Measurements from ENCODE around the gene E2F3.

E2F3 gene

DNA sequence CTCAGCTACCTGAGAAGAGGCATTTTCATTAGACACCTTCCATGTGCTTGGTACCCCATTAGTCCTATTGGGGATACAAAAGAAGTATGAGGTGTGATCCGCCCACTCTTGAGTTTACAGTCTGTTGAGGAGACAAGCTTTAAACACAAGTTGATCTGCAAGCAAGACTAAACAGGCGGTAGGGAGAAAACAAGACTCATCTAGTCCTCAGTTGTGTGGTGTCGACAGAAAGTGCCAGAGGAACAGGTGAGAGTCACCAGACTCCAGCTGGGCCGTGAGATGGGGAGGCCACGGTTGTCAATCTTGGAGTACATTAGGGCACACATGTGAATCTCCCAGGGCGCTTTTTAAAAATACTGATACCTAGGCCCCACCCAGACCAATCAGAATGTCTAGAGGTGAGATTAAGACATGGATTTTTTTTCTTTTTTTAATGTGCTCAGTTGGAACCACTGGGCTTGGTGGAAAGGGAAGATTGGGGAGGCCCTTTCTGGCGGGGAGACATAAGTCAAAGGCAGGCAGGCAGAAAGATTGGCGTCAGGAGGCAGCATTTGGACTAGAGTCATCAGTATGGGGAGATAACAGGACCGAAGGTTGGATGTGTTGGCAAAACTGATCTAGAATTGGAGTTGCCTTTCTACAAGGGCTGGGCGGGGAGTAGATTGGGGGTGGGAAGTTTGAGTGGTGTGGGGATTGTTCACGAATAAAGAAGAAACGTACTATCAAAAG lies 10.4 kb downstream of the E2F3 start:
- H3K27ac ChIP-seq: no peak overlapping the region
- TF ChIP-seq ZFX (IDR thresholded peaks at IDR 0.05): no peak
- TF ChIP-seq, protein P1, sequence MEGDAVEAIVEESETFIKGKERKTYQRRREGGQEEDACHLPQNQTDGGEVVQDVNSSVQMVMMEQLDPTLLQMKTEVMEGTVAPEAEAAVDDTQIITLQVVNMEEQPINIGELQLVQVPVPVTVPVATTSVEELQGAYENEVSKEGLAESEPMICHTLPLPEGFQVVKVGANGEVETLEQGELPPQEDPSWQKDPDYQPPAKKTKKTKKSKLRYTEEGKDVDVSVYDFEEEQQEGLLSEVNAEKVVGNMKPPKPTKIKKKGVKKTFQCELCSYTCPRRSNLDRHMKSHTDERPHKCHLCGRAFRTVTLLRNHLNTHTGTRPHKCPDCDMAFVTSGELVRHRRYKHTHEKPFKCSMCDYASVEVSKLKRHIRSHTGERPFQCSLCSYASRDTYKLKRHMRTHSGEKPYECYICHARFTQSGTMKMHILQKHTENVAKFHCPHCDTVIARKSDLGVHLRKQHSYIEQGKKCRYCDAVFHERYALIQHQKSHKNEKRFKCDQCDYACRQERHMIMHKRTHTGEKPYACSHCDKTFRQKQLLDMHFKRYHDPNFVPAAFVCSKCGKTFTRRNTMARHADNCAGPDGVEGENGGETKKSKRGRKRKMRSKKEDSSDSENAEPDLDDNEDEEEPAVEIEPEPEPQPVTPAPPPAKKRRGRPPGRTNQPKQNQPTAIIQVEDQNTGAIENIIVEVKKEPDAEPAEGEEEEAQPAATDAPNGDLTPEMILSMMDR (conservative IDR thresholded peaks at IDR 0.05): no peak

DNA sequence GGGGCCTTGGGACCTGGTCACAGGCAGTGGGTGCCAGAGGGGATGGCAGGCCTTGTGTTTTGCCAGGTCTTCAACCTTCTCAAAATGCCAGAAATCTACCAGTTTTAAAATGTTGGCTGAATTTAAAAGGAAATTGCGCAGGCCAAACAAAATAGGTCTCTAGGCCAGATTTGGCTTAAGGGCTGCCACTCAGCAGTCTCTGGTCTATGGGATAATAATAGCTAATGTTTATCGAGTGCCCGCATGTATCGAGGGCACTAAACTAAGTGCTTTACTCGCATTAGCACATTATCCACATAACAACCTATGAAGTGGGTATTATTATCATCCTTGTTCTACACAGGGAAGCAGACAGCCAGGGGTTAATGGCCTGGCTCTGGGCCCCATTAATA lies 11.0 kb downstream of the E2F3 start:
- no peak for TF ChIP-seq ZFX (IDR thresholded peaks at IDR 0.05)
- TF ChIP-seq, protein P1 (conservative IDR thresholded peaks at IDR 0.05): no peak
- no peak overlapping the region for H3K27ac ChIP-seq

DNA sequence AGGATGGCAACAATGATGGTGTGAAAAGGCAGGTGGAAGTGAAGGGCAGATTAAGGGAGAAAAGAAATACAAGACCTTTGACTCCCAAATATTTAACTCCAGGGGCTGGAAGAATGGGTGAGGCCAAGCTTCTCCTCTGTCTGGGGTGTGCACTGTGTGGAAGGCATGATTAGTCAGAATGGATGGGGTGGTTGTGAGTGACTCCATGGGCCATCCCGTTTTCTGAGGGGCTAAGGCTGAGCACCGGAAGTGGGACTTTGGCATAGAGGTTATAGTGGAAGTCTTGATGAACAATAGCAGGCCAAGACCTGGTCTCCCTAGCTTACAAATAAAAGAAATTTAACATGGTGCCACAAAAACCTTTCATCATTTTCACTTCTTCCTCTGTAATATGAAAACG lies 12.1 kb downstream of the E2F3 start:
- H3K27ac ChIP-seq: no peak overlapping the region
- TF ChIP-seq, protein P1 (conservative IDR thresholded peaks at IDR 0.05): no peak
- no peak for TF ChIP-seq ZFX (IDR thresholded peaks at IDR 0.05)

DNA sequence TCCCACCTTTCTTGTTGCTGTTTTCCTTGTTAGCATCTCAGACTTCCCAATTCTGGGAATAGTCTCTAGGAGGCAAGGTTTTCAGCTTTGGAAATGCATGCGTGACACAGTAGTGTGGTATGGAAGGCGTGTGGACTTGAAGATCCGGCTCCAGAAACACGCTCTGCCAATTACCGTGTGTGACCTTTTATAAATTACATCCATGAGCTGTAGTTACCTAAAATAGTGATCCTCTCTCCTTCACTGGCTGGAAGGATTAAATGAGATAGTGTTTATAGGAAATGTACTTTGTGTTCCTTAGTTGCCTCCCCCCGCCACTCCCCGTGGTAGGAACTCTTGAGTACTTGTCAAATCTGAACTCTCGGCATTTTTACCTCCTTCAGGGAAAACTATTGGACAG lies 13.0 kb downstream of the E2F3 start:
- TF ChIP-seq, protein P1 (conservative IDR thresholded peaks at IDR 0.05): no peak
- TF ChIP-seq ZFX (IDR thresholded peaks at IDR 0.05): no peak
- no peak overlapping the region for H3K27ac ChIP-seq

DNA sequence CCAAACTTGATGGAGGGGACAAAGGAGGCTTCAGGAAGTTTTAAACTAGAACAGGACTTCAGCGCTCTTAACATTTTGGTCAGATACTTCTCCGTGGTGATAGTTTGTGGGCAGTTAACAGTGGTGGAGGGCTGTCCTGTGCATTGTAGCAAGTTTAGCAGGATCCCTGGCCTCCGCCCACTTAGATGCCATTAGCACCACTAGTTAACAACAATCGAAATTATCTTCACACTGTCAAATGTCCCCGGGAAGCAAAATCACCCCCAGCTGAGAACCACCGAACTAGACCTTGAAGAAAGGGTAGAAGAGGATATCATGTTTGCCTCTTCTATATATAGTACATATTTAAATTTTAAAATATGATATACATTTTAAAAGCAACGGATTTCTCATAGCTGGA lies 13.6 kb downstream of the E2F3 start:
- TF ChIP-seq, protein P1 (conservative IDR thresholded peaks at IDR 0.05): no peak
- TF ChIP-seq ZFX (IDR thresholded peaks at IDR 0.05): no peak
- H3K27ac ChIP-seq: no peak overlapping the region

DNA sequence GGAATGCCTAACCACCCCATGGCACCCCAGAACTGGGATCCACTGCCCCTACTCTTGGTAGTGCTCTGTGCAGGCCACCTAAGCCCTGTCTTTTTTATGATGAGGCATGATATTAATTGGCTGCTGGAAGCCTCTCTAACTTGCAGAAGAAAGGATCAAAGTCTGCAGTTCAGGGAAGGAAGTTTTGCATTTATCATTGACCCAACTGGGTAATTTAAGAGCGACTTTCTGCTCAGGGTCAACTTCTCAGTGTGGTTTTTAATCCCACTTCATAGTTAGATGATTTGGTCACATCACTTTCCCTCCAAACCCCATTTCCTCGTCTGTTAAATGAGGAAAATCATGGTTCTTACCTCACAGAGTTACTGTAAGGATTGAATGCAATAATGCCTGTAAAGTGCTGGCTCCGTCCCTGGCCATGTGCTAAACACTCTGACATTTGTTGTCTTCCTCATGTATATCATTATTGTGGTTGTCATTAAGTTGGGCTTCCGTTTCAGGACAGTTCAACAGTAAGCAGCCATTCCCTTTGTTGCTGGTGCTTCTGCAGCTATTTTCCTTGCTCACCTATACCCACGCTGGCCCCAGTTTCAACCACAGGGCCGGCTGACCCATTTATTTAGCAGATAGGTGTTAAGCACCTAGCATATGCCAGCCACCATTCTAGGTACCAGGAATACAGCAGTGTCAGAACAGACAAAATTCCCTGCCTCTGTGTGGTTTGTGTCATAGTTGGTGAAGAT lies 14.2 kb downstream of the E2F3 start:
- H3K27ac ChIP-seq: peak overlapping the region; percentile 57; the same call in 1 of the 2 replicates
- no peak for TF ChIP-seq ZFX (IDR thresholded peaks at IDR 0.05)
- TF ChIP-seq, protein P1 (conservative IDR thresholded peaks at IDR 0.05): no peak
